Measurements from ENCODE around the gene MSX2.

The MSX2 gene

GRCh38 chr5:174724484-174725260 is at the start of gene MSX2:
TSS of gene MSX2 (plus strand) at chr5:174724582. CDS start at chr5:174724660, 78 bp downstream.
- DNase-seq (ENCODE audit: low read depth in 2 of 2) = no peak

GRCh38 chr5:174675110-174675509 is 49.3 kb upstream of the MSX2 start:
- no peak for DNase-seq (ENCODE audit: low read depth in 2 of 2)

- DNase-seq (ENCODE audit: low read depth in 2 of 2) = no peak
Measured at GRCh38 chr5:174675916-174676315, 48.5 kb upstream of the MSX2 start.

- no peak for DNase-seq (ENCODE audit: low read depth in 2 of 2)
Measured at GRCh38 chr5:174678107-174678506, 46.3 kb upstream of the MSX2 start.

GRCh38 chr5:174680901-174681565 is 43.3 kb upstream of the MSX2 start:
- DNase-seq (ENCODE audit: low read depth in 2 of 2) = no peak

GRCh38 chr5:174687503-174687902 is 36.9 kb upstream of the MSX2 start:
- no peak for DNase-seq (ENCODE audit: low read depth in 2 of 2)

GRCh38 chr5:174688441-174689354 is 35.7 kb upstream of the MSX2 start:
- DNase-seq (ENCODE audit: low read depth in 2 of 2) = no peak

- DNase-seq (ENCODE audit: low read depth in 2 of 2) = no peak
Measured at GRCh38 chr5:174690271-174690670, 34.1 kb upstream of the MSX2 start.

GRCh38 chr5:174692381-174692780 is 32.0 kb upstream of the MSX2 start:
- DNase-seq (ENCODE audit: low read depth in 2 of 2) = no peak

- no peak for DNase-seq (ENCODE audit: low read depth in 2 of 2)
Measured at GRCh38 chr5:174692982-174693422, 31.4 kb upstream of the MSX2 start.

- DNase-seq (ENCODE audit: low read depth in 2 of 2) = no peak
Measured at GRCh38 chr5:174693697-174694385, 30.5 kb upstream of the MSX2 start.

GRCh38 chr5:174694611-174695010 is 29.8 kb upstream of the MSX2 start:
- no peak for DNase-seq (ENCODE audit: low read depth in 2 of 2)

GRCh38 chr5:174698156-174698555 is 26.2 kb upstream of the MSX2 start:
- DNase-seq (ENCODE audit: low read depth in 2 of 2) = no peak

GRCh38 chr5:174699131-174699530 is 25.3 kb upstream of the MSX2 start:
- DNase-seq (ENCODE audit: low read depth in 2 of 2) = no peak

GRCh38 chr5:174706997-174707572 is 17.3 kb upstream of the MSX2 start:
- DNase-seq (ENCODE audit: low read depth in 2 of 2) = no peak

GRCh38 chr5:174707671-174708070 is 16.7 kb upstream of the MSX2 start:
- no peak for DNase-seq (ENCODE audit: low read depth in 2 of 2)

GRCh38 chr5:174708476-174709207 is 15.7 kb upstream of the MSX2 start:
- no peak for DNase-seq (ENCODE audit: low read depth in 2 of 2)

- no peak for DNase-seq (ENCODE audit: low read depth in 2 of 2)
Measured at GRCh38 chr5:174714751-174715150, 9.6 kb upstream of the MSX2 start.

- no peak for DNase-seq (ENCODE audit: low read depth in 2 of 2)
Measured at GRCh38 chr5:174715804-174716203, 8.6 kb upstream of the MSX2 start.

GRCh38 chr5:174717826-174718455 is 6.4 kb upstream of the MSX2 start:
- no peak for DNase-seq (ENCODE audit: low read depth in 2 of 2)
